Common myeloid progenitor, CD34-positive (primary cell): Measurements from ENCODE around the gene LRRTM3.

Experiments
- CTCF ChIA-PET: fragments of 350-600 bp; sonication (Branson Sonifier 250); formaldehyde crosslinking; loops from one replicate; lab custom pipeline; 2021; ENCODE audit warnings: antibody characterized with exemption; lab: Charles Lee
- POLR2A ChIA-PET: fragments of 350-600 bp; sonication (Branson Sonifier 250); formaldehyde crosslinking; loops from one replicate; lab custom pipeline; 2021; ENCODE audit warnings: antibody characterized with exemption; lab: Charles Lee
- DNase-seq, 3 donors: peaks; one replicate each; pipeline versions ENCODE4 v3.0.0 to v3.0.0-alpha.2; 2013
- H3K27ac ChIP-seq, 2 experiments: 1 replicate in 1 of 2; 2 replicates in 1 of 2; pipeline ENCODE4 v1.7.0; 2013; ENCODE audit warnings: inconsistent platforms in 2 of 2, low read length in 2 of 2, mild to moderate bottlenecking in 2 of 2, low read depth in 1 of 2, moderate library complexity in 1 of 2; ENCODE audit not compliant: severe bottlenecking in 2 of 2, insufficient read depth in 1 of 2, poor library complexity in 1 of 2
- H3K27me3 ChIP-seq, 5 experiments: replicated peaks in 2 of 5; 1 replicate in 3 of 5; 2 replicates in 2 of 5; pipeline versions ENCODE4 v1.6.1 to v1.7.0; 2013; ENCODE audit warnings: low read length in 4 of 5, mild to moderate bottlenecking in 2 of 5, moderate library complexity in 2 of 5, inconsistent platforms in 1 of 5; ENCODE audit not compliant: insufficient read depth in 5 of 5, control insufficient read depth in 4 of 5
- H3K36me3 ChIP-seq, 4 experiments: 1 replicate in 2 of 4; 2 replicates in 2 of 4; pipeline versions ENCODE4 v1.6.1 to v1.7.0; 2013; ENCODE audit warnings: low read length in 3 of 4, control low read depth in 1 of 4, mild to moderate bottlenecking in 1 of 4; ENCODE audit not compliant: control insufficient read depth in 4 of 4, insufficient read depth in 4 of 4
- H3K4me1 ChIP-seq, 4 experiments: 1 replicate in 3 of 4; 2 replicates in 1 of 4; pipeline versions ENCODE4 v1.6.1 to v1.7.1; 2013; ENCODE audit warnings: low read length in 3 of 4, mild to moderate bottlenecking in 3 of 4, control low read depth in 1 of 4, inconsistent platforms in 1 of 4, moderate library complexity in 1 of 4; ENCODE audit not compliant: control insufficient read depth in 4 of 4, insufficient read depth in 4 of 4; ENCODE audit errors: control extremely low read depth in 1 of 4
- H3K4me3 ChIP-seq, 7 experiments: 1 replicate in 4 of 7; 2 replicates in 3 of 7; pipeline versions ENCODE4 v1.5.1 to v1.7.0; 2013; ENCODE audit warnings: mild to moderate bottlenecking in 7 of 7, low read length in 6 of 7, moderate library complexity in 6 of 7, inconsistent platforms in 2 of 7, low read depth in 2 of 7, control low read depth in 1 of 7; ENCODE audit not compliant: insufficient read depth in 4 of 7, control insufficient read depth in 1 of 7; ENCODE audit errors: extremely low read depth in 1 of 7
- H3K9me3 ChIP-seq, 5 experiments: 1 replicate in 4 of 5; 2 replicates in 1 of 5; pipeline versions ENCODE4 v1.6.1 to v1.7.1; 2013; ENCODE audit warnings: low read length in 4 of 5, mild to moderate bottlenecking in 2 of 5, inconsistent platforms in 1 of 5, low read depth in 1 of 5, moderate library complexity in 1 of 5; ENCODE audit not compliant: control insufficient read depth in 4 of 5, insufficient read depth in 2 of 5; ENCODE audit errors: control extremely low read depth in 1 of 5
- WGBS: methylation state at CpG from one replicate; pipeline ENCODE4 v1.1.5; 2013; ENCODE audit not compliant: insufficient coverage; 5-methylcytosine and 5-hydroxymethylcytosine counted together

The LRRTM3 gene

DNA sequence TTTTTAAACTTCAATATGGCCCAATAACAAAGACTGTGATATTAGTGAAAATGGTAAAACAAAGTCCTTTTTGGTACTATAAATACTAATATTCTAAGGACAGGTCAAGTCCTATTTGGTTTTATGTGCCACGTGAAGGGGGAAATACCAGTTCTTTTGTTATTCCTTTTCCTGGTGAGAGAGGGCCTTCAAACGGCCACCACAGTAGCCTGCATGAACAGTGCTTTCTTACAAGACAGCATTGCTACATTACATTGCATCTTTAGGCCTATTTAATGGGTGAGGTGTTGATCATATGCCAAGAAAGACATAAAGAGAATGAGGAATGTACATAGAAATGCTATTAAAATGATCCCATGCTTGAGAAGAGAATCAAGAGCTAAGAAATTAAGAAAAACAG is 214.8 kb downstream of the LRRTM3 start:
- no peak for DNase-seq
- Histone ChIP-seq H3K36me3 (no peaks in the 10 kb centered on the region), H3K4me1 (no peaks in the 10 kb centered on the region), H3K4me3 (no peak overlapping the region), H3K27me3 (no peaks in the 10 kb centered on the region), H3K27ac (no peak overlapping the region), H3K9me3 (no peaks in the 10 kb centered on the region)
- POLR2A ChIA-PET = no interaction called here
- CTCF ChIA-PET = interaction anchor here (0.7 to 0.9 kb wide), 2 partner anchors 14 to 1053 kb away, joined by 3 read pairs; no protein-coding TSS in a partner anchor
- no CpG with 5 or more reads among the region's 2 CpGs for WGBS

DNA sequence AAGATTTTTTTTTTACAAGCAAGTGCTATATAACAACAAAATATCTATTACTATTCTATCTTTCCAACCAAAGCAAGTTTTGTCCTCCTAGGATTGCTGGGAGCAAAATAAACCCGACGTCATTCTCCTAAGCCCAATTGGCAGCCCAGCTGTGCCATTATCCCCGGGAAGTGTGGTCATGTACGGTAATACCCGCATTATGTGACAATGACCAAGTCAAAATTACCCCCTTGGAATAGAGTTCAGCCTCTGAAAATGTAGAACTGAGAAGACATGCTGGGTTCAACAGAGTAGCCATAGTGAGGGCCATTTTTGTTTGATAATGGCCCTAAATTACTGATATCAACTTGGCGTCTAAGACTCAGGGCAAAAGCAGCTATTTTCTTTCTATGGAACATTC is 215.5 kb downstream of the LRRTM3 start:
- no peaks in the 10 kb centered on the region for H3K4me1 ChIP-seq
- no peak overlapping the region for H3K4me3 ChIP-seq
- CTCF ChIA-PET = interaction anchor here (0.7 kb wide), 2 partner anchors 11 to 1053 kb away, joined by 3 read pairs; no protein-coding TSS in a partner anchor
- no peaks in the 10 kb centered on the region for H3K9me3 ChIP-seq
- H3K27ac ChIP-seq = no peak overlapping the region
- no peak for DNase-seq
- POLR2A ChIA-PET = no interaction called here
- H3K36me3 ChIP-seq = no peaks in the 10 kb centered on the region
- 60% methylated on average over 5 of the region's 6 CpGs for WGBS
- no peaks in the 10 kb centered on the region for H3K27me3 ChIP-seq

DNA sequence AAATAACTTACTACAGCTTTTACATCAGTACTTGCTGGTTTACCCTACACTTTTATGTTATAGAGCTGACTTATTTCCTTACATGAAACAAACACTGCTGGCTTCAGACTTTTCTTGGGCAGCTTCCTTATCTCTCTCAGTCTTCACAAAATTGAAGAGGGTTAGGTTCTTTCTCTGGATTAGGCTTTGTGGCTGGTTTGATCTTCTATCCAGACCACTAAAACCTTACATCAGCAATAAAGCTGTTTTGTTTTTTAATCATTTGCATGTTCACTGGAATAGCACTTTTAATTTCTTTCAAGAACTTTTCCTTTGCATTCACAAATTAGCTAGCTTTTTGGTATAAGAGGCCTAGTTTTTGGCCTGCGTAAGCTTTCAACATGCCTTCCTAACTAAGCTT is 218.7 kb downstream of the LRRTM3 start:
- Histone ChIP-seq H3K27ac (no peak overlapping the region), H3K36me3 (no peaks in the 10 kb centered on the region), H3K4me1 (no peaks in the 10 kb centered on the region), H3K9me3 (no peaks in the 10 kb centered on the region), H3K4me3 (no peak overlapping the region), H3K27me3 (no peaks in the 10 kb centered on the region)
- DNase-seq = no peak
- ChIA-PET POLR2A (no interaction called here), CTCF (no interaction called here)
- WGBS = 100% methylated on average over 1 of the region's 1 CpG
